Gastrocnemius medialis (tissue), 4 donors: ENCODE data around the gene CD163L1. TPM values are rescaled to one million over a fixed set of nuclear protein-coding genes. Genes with fewer than 3 reads are reported as not detected.

Experiments used
- ATAC-seq, 2 donors: fragments of 150-250 bp; one replicate each; pipeline ENCODE4 v1.9.1; 2016
- DNase-seq, 2 donors: peaks; one replicate each; pipeline ENCODE4 v3.0.0-alpha.2; 2019
- H3K27ac ChIP-seq, 4 donors: fragments of 200-600 bp; sonication (generic); 1 replicate in 1 of 4; 2 replicates in 3 of 4; pipeline ENCODE4 v1.5.1; 2016 to 2018; ENCODE audit warnings: mild to moderate bottlenecking in 2 of 4, moderate library complexity in 1 of 4
- H3K27me3 ChIP-seq, 3 donors: fragments of 200-600 bp; sonication (generic) in 2 of 3; 1 replicate in 1 of 3; 2 replicates in 2 of 3; pipeline versions ENCODE4 v1.5.1 to v1.6.0; 2016 to 2019; ENCODE audit warnings: mild to moderate bottlenecking in 1 of 3, moderate library complexity in 1 of 3
- H3K36me3 ChIP-seq, 2 donors: fragments of 200-600 bp; sonication (generic) in 1 of 2; one replicate each; pipeline ENCODE4 v1.5.1; 2017 to 2018
- H3K4me1 ChIP-seq, 2 donors: fragments of 200-600 bp; sonication (generic) in 1 of 2; one replicate each; pipeline ENCODE4 v1.5.1; 2016 to 2017; ENCODE audit warnings: mild to moderate bottlenecking in 2 of 2
- H3K4me3 ChIP-seq, 4 donors: fragments of 200-600 bp; sonication (generic) in 3 of 4; 1 replicate in 1 of 4; 2 replicates in 3 of 4; pipeline ENCODE4 v1.5.1; 2016 to 2019; ENCODE audit warnings: mild to moderate bottlenecking in 2 of 4
- H3K9me3 ChIP-seq, 3 donors: fragments of 200-600 bp; sonication (generic) in 2 of 3; 1 replicate in 1 of 3; 2 replicates in 2 of 3; pipeline ENCODE4 v1.5.1; 2016 to 2019
- POLR2A ChIP-seq, 2 donors: fragments of 450-650 bp; IDR thresholded peaks; one replicate each; pipeline ENCODE4 v1.6.1; 2017; ENCODE audit warnings: antibody characterized with exemption in 2 of 2, mild to moderate bottlenecking in 2 of 2, moderate library complexity in 2 of 2
- in situ Hi-C, 4 donors: fragments of 200-750 bp; cut with MboI; loops; one replicate each; pipeline versions ENCODE4 v1.15.0 to v1.8.0; 2017; ENCODE audit warnings: low sequenced_read_pairs in 4 of 4
- intact Hi-C: fragments of 100-400 bp; cut with DNase I; formaldehyde crosslinking; loops from one replicate; pipeline ENCODE4 v1.15.1; 2023; ENCODE audit warnings: low total_unique reads
- total RNA-seq, 4 donors: library from RNA; depleted of rRNA; stranded (reverse); fragments of >200 nt; gene quantifications; one replicate each; pipeline versions ENCODE4 v1.1.0 to v1.2.3, GENCODE V29; 2016
- TF ChIP-seq, protein P1 (sequence below), 5 experiments: fragments of 450-650 bp in 3 of 5; fragments of 200-600 bp in 2 of 5; sonication (generic) in 2 of 5; IDR thresholded peaks in 4 of 5; conservative IDR thresholded peaks in 1 of 5; 1 replicate in 4 of 5; 2 replicates in 1 of 5; pipeline ENCODE4 v1.5.1; 2016 to 2019; ENCODE audit warnings: antibody characterized with exemption in 5 of 5, mild to moderate bottlenecking in 3 of 5, moderate library complexity in 3 of 5

CD163L1 gene
- 1 to 10 TPM in 1 of 4 donors, under 1 TPM in 3; 0.17 to 2.4 (median 0.44) TPM for total RNA-seq

DNA sequence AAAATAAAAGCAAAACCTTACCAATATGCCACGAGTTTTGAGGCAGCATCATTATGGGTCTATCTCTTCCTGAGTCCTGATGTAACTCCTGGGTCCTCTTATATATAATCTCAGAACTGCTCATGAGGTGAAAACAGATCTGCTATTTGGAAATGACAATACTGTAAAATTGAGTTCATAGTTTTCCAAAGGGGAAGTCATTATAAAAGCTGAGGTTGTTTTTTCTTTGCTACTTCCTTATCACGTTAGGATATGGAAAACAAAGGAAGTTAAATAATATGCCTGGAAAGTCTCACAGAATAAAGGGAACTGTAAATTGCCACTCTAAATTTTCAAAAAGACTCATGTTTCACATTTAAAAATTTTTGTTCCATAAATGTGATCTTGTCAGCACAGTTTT lies at the start of gene CD163L1:
CD163L1 (minus strand) TSS at position 78 of the 400 bp plus-strand sequence; CDS start at position 52, 26 bp downstream.
- DNase-seq (no peak), ATAC-seq (no peak)
- intact Hi-C loops (no loop called here), in situ Hi-C loops (no loop called here)
- Histone ChIP-seq H3K36me3 (no peaks in the 10 kb centered on the region), H3K4me1 (no peaks in the 10 kb centered on the region), H3K4me3 (no peak within 1 kb of the TSS), H3K27me3 (peaks cover under 1 to 9% (median 2%) of the 10 kb centered on the region in 3 donors), H3K9me3 (no peaks in the 10 kb centered on the region), H3K27ac (no peak within 1 kb of the TSS)
- TF ChIP-seq POLR2A (IDR thresholded peaks at IDR 0.05): no peak
- TF ChIP-seq, protein P1, sequence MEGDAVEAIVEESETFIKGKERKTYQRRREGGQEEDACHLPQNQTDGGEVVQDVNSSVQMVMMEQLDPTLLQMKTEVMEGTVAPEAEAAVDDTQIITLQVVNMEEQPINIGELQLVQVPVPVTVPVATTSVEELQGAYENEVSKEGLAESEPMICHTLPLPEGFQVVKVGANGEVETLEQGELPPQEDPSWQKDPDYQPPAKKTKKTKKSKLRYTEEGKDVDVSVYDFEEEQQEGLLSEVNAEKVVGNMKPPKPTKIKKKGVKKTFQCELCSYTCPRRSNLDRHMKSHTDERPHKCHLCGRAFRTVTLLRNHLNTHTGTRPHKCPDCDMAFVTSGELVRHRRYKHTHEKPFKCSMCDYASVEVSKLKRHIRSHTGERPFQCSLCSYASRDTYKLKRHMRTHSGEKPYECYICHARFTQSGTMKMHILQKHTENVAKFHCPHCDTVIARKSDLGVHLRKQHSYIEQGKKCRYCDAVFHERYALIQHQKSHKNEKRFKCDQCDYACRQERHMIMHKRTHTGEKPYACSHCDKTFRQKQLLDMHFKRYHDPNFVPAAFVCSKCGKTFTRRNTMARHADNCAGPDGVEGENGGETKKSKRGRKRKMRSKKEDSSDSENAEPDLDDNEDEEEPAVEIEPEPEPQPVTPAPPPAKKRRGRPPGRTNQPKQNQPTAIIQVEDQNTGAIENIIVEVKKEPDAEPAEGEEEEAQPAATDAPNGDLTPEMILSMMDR (IDR thresholded peaks at IDR 0.05 in 4 of 5, conservative IDR thresholded peaks at IDR 0.05 in 1 of 5): no peak

DNA sequence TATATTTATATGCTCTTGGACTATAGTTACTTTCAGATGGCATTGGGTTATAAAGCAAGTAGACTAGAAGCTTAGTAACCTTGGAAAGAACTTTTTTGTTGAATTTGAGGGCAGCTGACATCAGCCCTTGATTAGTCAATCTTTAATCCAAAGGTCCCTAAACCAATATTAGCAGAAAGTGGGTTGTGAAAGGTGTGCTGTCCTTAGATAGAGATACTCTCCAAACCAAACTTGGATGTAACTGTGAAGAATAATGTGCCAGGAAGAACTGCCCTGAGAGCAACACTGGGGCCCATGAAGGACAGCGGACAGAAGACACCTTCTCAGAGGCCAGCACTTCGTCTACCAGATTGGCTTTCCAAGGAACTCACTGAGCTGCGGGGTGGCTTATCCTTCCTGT lies 49.1 kb upstream of the CD163L1 start:
- ATAC-seq (no peak), DNase-seq (no peak)
- intact Hi-C loops (no loop called here), in situ Hi-C loops (no loop called here)
- Histone ChIP-seq H3K4me3 (no peak overlapping the region), H3K27me3 (no peaks in the 10 kb centered on the region), H3K4me1 (no peaks in the 10 kb centered on the region), H3K36me3 (no peaks in the 10 kb centered on the region), H3K27ac (no peak overlapping the region), H3K9me3 (no peaks in the 10 kb centered on the region)
- TF ChIP-seq POLR2A (IDR thresholded peaks at IDR 0.05): no peak
- TF ChIP-seq, protein P1 (IDR thresholded peaks at IDR 0.05 in 4 of 5, conservative IDR thresholded peaks at IDR 0.05 in 1 of 5): no peak

DNA sequence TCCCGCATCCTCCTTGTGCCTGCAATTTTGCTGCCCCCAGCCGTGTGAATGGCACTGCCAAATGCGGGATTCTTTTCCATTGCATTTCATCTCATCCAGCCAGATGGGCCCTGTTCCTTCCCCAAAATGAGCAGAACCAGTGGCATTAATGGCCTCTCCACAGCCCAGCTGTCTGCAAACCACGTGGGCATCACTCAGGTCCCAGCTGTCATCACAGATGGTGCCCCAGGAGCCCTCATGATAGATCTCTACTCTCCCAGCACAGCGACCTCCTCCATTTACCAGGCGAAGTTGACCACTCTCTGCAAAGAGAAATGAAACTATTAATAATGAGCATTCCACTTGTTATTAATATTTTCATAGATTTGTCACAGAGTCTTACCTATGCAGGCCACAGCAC lies 42.6 kb upstream of the CD163L1 start:
- intact Hi-C loops (no loop called here), in situ Hi-C loops (no loop called here)
- H3K4me3 ChIP-seq: no peak overlapping the region
- ATAC-seq (no peak), DNase-seq (no peak)
- TF ChIP-seq POLR2A (IDR thresholded peaks at IDR 0.05): no peak
- TF ChIP-seq, protein P1 (IDR thresholded peaks at IDR 0.05 in 4 of 5, conservative IDR thresholded peaks at IDR 0.05 in 1 of 5): no peak
- H3K27ac ChIP-seq: no peak overlapping the region
- no peaks in the 10 kb centered on the region for H3K4me1 ChIP-seq
- H3K9me3 ChIP-seq: no peaks in the 10 kb centered on the region
- H3K27me3 ChIP-seq: no peaks in the 10 kb centered on the region
- H3K36me3 ChIP-seq: no peaks in the 10 kb centered on the region

DNA sequence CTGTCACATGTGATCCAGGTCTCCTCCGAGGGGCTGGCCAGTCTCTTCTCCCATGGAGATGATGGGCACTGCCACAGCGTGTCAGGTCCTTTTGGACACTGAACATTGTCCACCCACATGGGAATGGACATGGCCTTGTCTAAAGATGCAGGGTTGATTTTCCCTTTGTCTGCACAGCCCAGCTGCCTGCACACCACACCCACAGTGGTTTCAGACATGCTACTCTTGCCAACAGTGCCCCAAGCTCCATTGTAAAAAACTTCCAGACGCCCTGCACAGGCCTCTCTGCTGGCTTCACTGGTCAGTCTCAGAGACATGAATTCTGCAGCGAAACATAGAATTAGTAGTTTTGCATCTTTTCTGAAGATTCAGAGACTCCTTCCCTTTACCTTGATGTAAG lies 41.1 kb upstream of the CD163L1 start:
- Histone ChIP-seq H3K9me3 (no peaks in the 10 kb centered on the region), H3K27me3 (no peaks in the 10 kb centered on the region), H3K4me1 (no peaks in the 10 kb centered on the region), H3K36me3 (no peaks in the 10 kb centered on the region), H3K27ac (no peak overlapping the region), H3K4me3 (no peak overlapping the region)
- in situ Hi-C loops (no loop called here), intact Hi-C loops (no loop called here)
- DNase-seq (no peak), ATAC-seq (no peak)
- no peak for TF ChIP-seq POLR2A (IDR thresholded peaks at IDR 0.05)
- TF ChIP-seq, protein P1 (IDR thresholded peaks at IDR 0.05 in 4 of 5, conservative IDR thresholded peaks at IDR 0.05 in 1 of 5): no peak

DNA sequence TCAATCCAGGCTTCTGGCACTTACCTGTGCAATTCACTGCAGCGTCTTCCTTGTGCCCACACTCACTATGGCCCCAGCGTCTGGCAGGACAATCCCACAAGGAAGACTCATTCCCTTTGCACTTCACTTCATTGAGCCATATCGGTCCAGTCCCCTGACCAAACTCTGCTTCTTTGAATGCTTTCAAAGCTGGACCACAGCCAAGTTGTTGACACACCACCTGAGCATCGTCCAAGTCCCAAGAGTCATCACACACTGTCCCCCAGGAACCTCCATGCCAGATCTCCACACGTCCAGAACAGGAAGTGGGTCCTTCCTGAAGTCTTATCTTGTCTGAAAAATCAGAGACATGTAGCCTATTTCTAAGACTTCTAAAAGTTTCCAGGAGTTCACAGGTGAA lies 39.4 kb upstream of the CD163L1 start:
- no peaks in the 10 kb centered on the region for H3K9me3 ChIP-seq
- in situ Hi-C loops (no loop called here), intact Hi-C loops (no loop called here)
- ATAC-seq: no peak
- no peak overlapping the region for H3K27ac ChIP-seq
- no peaks in the 10 kb centered on the region for H3K27me3 ChIP-seq
- no peaks in the 10 kb centered on the region for H3K4me1 ChIP-seq
- TF ChIP-seq POLR2A (IDR thresholded peaks at IDR 0.05): no peak
- TF ChIP-seq, protein P1 (IDR thresholded peaks at IDR 0.05 in 4 of 5, conservative IDR thresholded peaks at IDR 0.05 in 1 of 5): no peak
- no peak for DNase-seq
- no peaks in the 10 kb centered on the region for H3K36me3 ChIP-seq
- H3K4me3 ChIP-seq: no peak overlapping the region
